GM21576 (cell line): ENCODE results near the gene ARHGEF25.
"Not testable (repeated sequence)": the region's sequence is repeated elsewhere in the genome, so short reads cannot be mapped to it uniquely, and the experiment has no call there.

Source experiments
- ATAC-seq: cut with Tn5 transposase; IDR thresholded peaks from one replicate; pipeline ENCODE4 v1.9.1; 2021; ENCODE audit warnings: mild to moderate bottlenecking, moderate library complexity; ENCODE audit not compliant: unreplicated experiment

The ARHGEF25 gene

GRCh38 chr12:57632958-57633840 lies 22.0 kb downstream of the ARHGEF25 start, which contains the start of gene B4GALNT1:
B4GALNT1 (minus strand) TSS chr12:57633201; CDS start chr12:57632132, 1,069 bp downstream.
- peak; percentile 66 for ATAC-seq

GRCh38 chr12:57636731-57637130 lies 25.5 kb downstream of the ARHGEF25 start:
- not testable (repeated sequence) for ATAC-seq

- ATAC-seq = no peak
Observed at GRCh38 chr12:57637364-57637763, 26.1 kb downstream of the ARHGEF25 start.

DNA sequence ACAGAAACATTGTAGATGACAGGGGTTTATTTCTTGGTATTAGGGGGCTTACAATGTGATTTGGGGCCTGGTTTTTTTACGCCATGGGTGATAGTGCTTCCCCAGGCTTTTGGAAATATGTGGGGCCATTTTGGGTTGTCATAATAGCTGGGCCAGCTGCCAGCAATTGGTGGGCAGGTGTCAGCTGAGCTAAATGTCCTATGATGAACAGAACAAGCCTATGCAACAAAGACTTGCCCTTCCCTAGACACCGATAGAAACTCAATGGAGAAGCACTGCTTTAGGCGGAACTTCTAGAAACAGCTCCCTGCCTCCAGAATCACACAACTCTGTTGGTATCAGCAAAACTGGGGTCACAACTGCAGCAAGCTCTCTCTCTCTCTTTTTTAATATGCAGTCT lies 26.9 kb downstream of the ARHGEF25 start:
- no peak for ATAC-seq

- no peak for ATAC-seq
Observed at GRCh38 chr12:57640175-57641042, 29.2 kb downstream of the ARHGEF25 start.

- no peak for ATAC-seq
Observed at GRCh38 chr12:57641699-57642442, 30.6 kb downstream of the ARHGEF25 start.

DNA sequence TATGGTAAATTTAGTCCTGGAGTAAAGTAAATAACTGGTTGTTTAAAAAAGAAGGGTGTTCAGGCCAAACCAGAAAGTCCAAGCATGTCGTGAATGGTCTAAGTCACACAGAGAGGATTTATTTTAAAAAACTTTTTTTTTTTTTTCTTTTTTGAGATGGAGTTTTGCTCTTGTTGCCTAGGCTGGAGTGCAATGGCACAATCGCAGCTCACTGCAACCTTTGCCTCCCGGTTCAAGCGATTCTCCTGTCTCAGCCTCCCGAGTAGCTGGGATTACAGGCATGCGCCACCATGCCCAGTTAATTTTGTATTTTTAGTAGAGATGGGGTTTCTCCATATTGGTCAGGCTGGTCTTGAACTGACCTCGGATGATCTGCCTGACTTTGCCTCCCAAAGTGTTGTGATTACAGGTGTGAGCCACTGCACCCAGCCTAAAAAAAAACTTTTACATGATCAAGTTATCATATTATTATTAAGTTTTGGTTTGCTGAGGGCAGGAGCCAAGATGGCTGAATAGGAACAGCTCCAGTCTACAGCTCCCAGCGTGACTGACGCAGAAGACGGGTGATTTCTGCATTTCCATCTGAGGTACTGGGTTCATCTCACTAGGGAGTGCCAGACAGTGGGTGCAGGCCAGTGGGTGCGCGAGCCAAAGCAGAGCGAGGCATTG lies 34.9 kb downstream of the ARHGEF25 start:
- not testable (repeated sequence) for ATAC-seq

DNA sequence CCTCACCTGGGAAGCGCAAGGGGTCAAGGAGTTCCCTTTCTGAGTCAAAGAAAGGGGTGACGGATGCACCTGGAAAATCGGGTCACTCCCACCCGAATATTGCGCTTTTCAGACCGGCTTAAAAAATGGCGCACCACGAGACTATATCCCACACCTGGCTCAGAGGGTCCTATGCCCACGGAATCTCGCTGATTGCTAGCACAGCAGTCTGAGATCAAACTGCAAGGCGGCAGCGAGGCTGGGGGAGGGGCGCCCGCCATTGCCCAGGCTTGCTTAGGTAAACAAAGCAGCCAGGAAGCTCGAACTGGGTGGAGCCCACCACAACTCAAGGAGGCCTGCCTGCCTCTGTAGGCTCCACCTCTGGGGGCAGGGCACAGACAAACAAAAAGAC lies 35.4 kb downstream of the ARHGEF25 start:
- ATAC-seq = not testable (repeated sequence)

- ATAC-seq = no peak
Observed at GRCh38 chr12:57654042-57654441, 42.8 kb downstream of the ARHGEF25 start.

DNA sequence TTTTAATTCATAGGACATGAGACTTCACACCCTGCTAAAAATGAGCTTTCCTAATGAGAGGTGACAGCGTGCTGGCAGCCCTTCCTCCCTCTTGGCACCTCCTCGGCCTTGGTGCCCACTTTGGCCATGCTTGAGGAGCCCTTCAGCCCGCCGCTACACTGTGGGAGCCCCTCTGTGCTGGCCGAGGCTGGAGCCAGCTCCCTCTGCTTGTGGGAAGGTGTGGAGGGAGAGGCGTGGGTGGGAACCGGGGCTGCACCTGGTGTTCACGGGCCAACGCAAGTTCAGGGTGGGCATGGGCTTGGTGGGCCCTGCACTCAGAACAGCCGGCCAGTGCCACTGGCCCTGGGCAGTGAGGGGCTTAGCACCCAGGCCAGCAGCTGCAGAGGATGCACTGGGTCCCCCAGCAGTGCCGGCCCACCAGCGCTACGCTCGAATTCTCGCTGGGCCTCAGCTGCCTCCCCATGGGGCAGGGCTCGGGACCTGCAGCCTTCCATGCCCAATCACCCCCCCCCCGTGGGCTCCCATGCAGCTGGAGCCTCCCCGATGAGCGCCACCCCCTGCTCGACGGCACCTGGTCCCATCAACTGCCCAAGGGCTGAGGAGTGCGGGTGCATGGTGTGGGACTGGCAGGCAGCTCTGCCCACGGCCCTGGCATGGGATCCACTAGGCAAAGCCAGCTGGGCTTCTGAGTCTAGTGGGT lies 44.5 kb downstream of the ARHGEF25 start:
- ATAC-seq = no peak

DNA sequence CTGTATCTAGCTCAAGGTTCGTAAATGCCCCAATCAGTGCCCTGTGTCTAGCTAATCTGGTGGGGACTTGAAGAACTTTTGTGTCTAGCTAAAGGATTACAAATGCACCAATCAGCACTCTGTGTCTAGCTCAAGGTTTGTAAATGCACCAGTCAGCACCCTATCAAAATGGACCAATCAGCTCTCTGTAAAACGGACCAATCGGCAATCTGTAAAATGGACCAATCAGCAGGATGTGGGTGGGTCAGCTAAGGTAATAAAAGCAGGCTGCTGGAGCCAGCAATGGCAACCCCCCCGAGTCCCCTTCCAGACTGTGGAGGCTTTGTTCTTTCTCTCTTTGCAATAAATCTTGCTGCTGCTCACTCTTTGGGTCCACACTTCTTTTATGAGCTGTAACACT lies 45.2 kb downstream of the ARHGEF25 start:
- not testable (repeated sequence) for ATAC-seq

DNA sequence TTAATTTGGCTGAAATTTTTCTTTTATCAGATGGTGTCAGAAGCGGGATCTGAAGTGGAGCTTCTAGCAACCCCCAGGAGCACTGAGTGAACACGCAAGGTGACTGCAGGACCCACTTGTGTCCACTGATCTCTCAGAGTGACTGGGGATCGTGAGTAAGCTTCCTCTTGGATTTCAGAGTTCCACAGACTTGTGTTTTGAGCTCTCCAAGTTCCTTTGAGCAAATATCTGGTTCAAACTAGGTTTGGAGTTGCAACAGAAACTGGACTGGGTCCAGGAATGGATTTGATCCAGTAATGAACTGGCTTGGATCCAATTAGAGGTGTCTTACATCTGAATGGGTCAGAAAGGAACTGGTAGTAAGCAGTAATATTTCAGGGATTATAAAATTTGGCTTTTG lies 46.5 kb downstream of the ARHGEF25 start:
- ATAC-seq = no peak

DNA sequence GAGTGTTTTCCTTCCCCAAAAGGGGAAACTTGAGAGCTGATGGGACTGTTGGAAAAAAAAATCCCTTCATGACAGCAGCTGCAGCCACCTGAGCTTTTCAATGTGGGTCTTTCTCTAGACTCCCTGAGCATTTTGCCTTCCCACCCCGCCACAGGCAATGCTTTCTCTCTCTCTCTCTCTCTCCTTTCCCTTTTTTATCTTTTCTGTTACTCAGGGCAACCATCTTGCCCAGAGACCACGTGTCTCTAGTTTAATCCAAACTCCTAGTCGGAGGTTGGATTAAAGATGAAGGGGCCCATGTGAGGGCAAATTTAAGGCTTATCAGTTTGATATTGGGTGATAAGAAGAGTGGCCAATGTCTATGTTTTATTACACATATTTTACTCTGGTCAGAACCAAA lies 47.7 kb downstream of the ARHGEF25 start:
- no peak for ATAC-seq

- no peak for ATAC-seq
Observed at GRCh38 chr12:57661376-57661775, 50.1 kb downstream of the ARHGEF25 start.

DNA sequence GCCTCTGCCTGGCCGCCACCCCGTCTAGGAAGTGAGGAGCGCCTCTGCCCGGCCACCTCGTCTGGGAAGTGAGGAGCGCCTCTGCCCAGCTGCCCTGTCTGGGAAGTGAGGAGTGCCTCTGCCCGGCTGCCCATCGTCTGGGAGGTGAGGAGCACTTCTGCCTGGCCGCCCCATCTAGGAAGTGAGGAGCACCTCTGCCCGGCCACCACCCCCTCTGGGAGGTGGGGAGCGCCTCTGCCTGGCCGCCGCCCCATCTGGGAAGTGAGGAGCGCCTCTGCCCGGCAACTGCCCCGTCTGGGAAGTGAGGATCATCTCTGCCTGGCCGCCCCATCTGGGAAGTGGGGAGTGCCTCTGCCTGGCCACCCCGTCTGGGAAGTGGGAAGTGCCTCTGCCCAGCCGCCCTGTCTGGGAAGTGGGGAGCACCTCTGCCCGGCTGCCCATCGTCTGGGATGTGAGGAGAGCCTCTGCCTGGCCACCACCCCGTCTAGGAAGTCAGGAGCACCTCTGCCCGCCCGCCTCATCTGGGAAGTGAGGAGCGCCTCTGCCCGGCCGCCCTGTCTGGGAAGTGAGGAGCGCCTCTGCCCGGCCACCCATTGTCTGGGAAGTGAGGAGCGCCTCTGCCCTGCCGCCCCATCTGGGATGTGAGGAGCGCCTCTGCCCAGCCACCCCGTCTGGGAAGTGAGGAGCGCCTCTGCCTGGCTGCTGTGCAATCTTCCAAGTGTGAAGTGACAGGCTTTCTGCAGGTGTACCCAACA lies 54.0 kb downstream of the ARHGEF25 start:
- ATAC-seq = not testable (repeated sequence)
